Fibroblast of lung (primary cell): Measurements from ENCODE around the gene IMP3.

Experiments
- EZH2 ChIP-seq: IDR thresholded peaks from 2 replicates; pipeline ENCODE4 v1.5.1; 2012; ENCODE audit warnings: low read length, control low read depth, mild to moderate bottlenecking; ENCODE audit errors: missing control alignments
- TF ChIP-seq, protein P1 (sequence below), 2 donors: IDR thresholded peaks in 1 of 2; conservative IDR thresholded peaks in 1 of 2; 1 replicate in 1 of 2; 2 replicates in 1 of 2; pipeline ENCODE4 v1.5.1; 2011 to 2012; ENCODE audit warnings: low read length in 2 of 2, control low read depth in 1 of 2, inconsistent platforms in 1 of 2, low read depth in 1 of 2, mild to moderate bottlenecking in 1 of 2

DNA sequence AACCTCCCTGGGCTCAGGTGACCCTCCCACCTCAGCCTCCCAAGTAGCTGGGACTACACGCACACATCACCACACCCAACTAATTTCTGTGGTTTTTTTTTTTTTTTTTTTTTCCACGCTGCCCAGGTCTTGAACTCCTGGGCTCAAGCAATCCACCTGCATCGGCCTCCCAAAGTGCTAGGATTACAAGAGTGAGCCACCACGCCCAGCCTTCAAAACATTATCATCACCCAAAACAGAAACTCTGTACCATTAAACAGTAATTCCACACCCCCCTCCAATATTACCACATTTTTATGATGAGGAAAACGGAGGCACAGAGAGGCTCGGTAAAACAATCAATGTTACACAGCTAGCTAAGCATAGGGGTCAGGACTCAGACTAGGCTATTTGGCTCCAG lies 4.0 kb downstream of the IMP3 start:
- TF ChIP-seq, protein P1, sequence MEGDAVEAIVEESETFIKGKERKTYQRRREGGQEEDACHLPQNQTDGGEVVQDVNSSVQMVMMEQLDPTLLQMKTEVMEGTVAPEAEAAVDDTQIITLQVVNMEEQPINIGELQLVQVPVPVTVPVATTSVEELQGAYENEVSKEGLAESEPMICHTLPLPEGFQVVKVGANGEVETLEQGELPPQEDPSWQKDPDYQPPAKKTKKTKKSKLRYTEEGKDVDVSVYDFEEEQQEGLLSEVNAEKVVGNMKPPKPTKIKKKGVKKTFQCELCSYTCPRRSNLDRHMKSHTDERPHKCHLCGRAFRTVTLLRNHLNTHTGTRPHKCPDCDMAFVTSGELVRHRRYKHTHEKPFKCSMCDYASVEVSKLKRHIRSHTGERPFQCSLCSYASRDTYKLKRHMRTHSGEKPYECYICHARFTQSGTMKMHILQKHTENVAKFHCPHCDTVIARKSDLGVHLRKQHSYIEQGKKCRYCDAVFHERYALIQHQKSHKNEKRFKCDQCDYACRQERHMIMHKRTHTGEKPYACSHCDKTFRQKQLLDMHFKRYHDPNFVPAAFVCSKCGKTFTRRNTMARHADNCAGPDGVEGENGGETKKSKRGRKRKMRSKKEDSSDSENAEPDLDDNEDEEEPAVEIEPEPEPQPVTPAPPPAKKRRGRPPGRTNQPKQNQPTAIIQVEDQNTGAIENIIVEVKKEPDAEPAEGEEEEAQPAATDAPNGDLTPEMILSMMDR (conservative IDR thresholded peaks at IDR 0.05 in 1 of 2, IDR thresholded peaks at IDR 0.05 in 1 of 2; ENCODE audit: low read depth in 1 of 2, low read length in 2 of 2): no peak
- TF ChIP-seq EZH2: no peak
